Mononuclear cell (primary cell): ENCODE measurements around the gene LRP1B. TPM values are rescaled to one million over a fixed set of nuclear protein-coding genes. Genes with fewer than 3 reads are reported as not detected.

Experiments
- H3K27me3 ChIP-seq: 2 replicates; pipeline ENCODE4 v1.6.0; 2011; ENCODE audit warnings: low read length, control low read depth; ENCODE audit not compliant: insufficient read depth
- H3K4me1 ChIP-seq: 2 replicates; pipeline ENCODE4 v1.5.1; 2011; ENCODE audit warnings: mild to moderate bottlenecking, low read length, control low read depth; ENCODE audit not compliant: insufficient read depth
- H3K4me3 ChIP-seq: 2 replicates; pipeline ENCODE4 v1.5.1; 2011; ENCODE audit warnings: mild to moderate bottlenecking, low read length, moderate library complexity
- H3K9me3 ChIP-seq: 2 replicates; pipeline ENCODE4 v1.5.1; 2011; ENCODE audit warnings: low read depth, mild to moderate bottlenecking, control low read depth, low read length
- total RNA-seq: library from RNA; depleted of rRNA; stranded (reverse); fragments of >200 nt; gene quantifications from one replicate; pipeline ENCODE4 v1.2.3, GENCODE V29; 2012

Gene LRP1B
- total RNA-seq, 1 donor = under 0.01 TPM

GRCh38 chr2:140863713-140864112 is 1267.1 kb downstream of the LRP1B start:
- no peak overlapping the region for H3K4me3 ChIP-seq
- no peaks in the 10 kb centered on the region for H3K9me3 ChIP-seq
- H3K4me1 ChIP-seq = no peaks in the 10 kb centered on the region
- no peaks in the 10 kb centered on the region for H3K27me3 ChIP-seq

GRCh38 chr2:140862181-140862580 is 1268.6 kb downstream of the LRP1B start:
- Histone ChIP-seq H3K9me3 (no peaks in the 10 kb centered on the region), H3K27me3 (no peaks in the 10 kb centered on the region), H3K4me3 (no peak overlapping the region), H3K4me1 (no peaks in the 10 kb centered on the region)

GRCh38 chr2:140861666-140862065 is 1269.2 kb downstream of the LRP1B start:
- Histone ChIP-seq H3K27me3 (no peaks in the 10 kb centered on the region), H3K9me3 (no peaks in the 10 kb centered on the region), H3K4me1 (no peaks in the 10 kb centered on the region), H3K4me3 (no peak overlapping the region)

- H3K27me3 ChIP-seq = no peaks in the 10 kb centered on the region
- no peak overlapping the region for H3K4me3 ChIP-seq
- no peaks in the 10 kb centered on the region for H3K4me1 ChIP-seq
- no peaks in the 10 kb centered on the region for H3K9me3 ChIP-seq
These were observed 1275.3 kb downstream of the LRP1B start for GRCh38 chr2:140855471-140855870.

- Histone ChIP-seq H3K4me1 (no peaks in the 10 kb centered on the region), H3K27me3 (no peaks in the 10 kb centered on the region), H3K9me3 (no peaks in the 10 kb centered on the region), H3K4me3 (no peak overlapping the region)
These were observed 1279.4 kb downstream of the LRP1B start for GRCh38 chr2:140851258-140851981.

GRCh38 chr2:140843186-140843585 is 1287.6 kb downstream of the LRP1B start:
- Histone ChIP-seq H3K9me3 (no peaks in the 10 kb centered on the region), H3K4me3 (no peak overlapping the region), H3K27me3 (no peaks in the 10 kb centered on the region), H3K4me1 (no peaks in the 10 kb centered on the region)

GRCh38 chr2:140842110-140842509 is 1288.7 kb downstream of the LRP1B start:
- Histone ChIP-seq H3K27me3 (no peaks in the 10 kb centered on the region), H3K4me3 (no peak overlapping the region), H3K4me1 (no peaks in the 10 kb centered on the region), H3K9me3 (no peaks in the 10 kb centered on the region)

- H3K27me3 ChIP-seq = no peaks in the 10 kb centered on the region
These were observed 1289.7 kb downstream of the LRP1B start for GRCh38 chr2:140841141-140841540.

GRCh38 chr2:140836826-140837225 is 1294.0 kb downstream of the LRP1B start:
- no peak overlapping the region for H3K4me3 ChIP-seq

More at GRCh38 chr2:140841141-140841540, 1289.7 kb downstream of the LRP1B start:
- Histone ChIP-seq H3K4me1 (no peaks in the 10 kb centered on the region), H3K9me3 (no peaks in the 10 kb centered on the region), H3K4me3 (no peak overlapping the region)

GRCh38 chr2:140835079-140835478 is 1295.7 kb downstream of the LRP1B start:
- Histone ChIP-seq H3K4me1 (no peaks in the 10 kb centered on the region), H3K4me3 (no peak overlapping the region), H3K27me3 (no peaks in the 10 kb centered on the region), H3K9me3 (no peaks in the 10 kb centered on the region)

More at GRCh38 chr2:140836826-140837225, 1294.0 kb downstream of the LRP1B start:
- no peaks in the 10 kb centered on the region for H3K9me3 ChIP-seq
- H3K27me3 ChIP-seq = no peaks in the 10 kb centered on the region
- no peaks in the 10 kb centered on the region for H3K4me1 ChIP-seq

GRCh38 chr2:140814141-140814540 is 1316.7 kb downstream of the LRP1B start:
- H3K9me3 ChIP-seq = no peaks in the 10 kb centered on the region
- H3K4me3 ChIP-seq = no peak overlapping the region
- no peaks in the 10 kb centered on the region for H3K4me1 ChIP-seq
- H3K27me3 ChIP-seq = no peaks in the 10 kb centered on the region

- Histone ChIP-seq H3K9me3 (no peaks in the 10 kb centered on the region), H3K27me3 (no peaks in the 10 kb centered on the region), H3K4me1 (no peaks in the 10 kb centered on the region), H3K4me3 (no peak overlapping the region)
These were observed 1322.0 kb downstream of the LRP1B start for GRCh38 chr2:140808820-140809219.

GRCh38 chr2:140808211-140808610 is 1322.6 kb downstream of the LRP1B start:
- Histone ChIP-seq H3K27me3 (no peaks in the 10 kb centered on the region), H3K4me3 (no peak overlapping the region), H3K9me3 (no peaks in the 10 kb centered on the region), H3K4me1 (no peaks in the 10 kb centered on the region)

GRCh38 chr2:140804700-140805260 is 1326.0 kb downstream of the LRP1B start:
- Histone ChIP-seq H3K9me3 (no peaks in the 10 kb centered on the region), H3K4me1 (no peaks in the 10 kb centered on the region), H3K27me3 (no peaks in the 10 kb centered on the region), H3K4me3 (no peak overlapping the region)

- no peaks in the 10 kb centered on the region for H3K4me1 ChIP-seq
- no peaks in the 10 kb centered on the region for H3K27me3 ChIP-seq
- H3K9me3 ChIP-seq = no peaks in the 10 kb centered on the region
- no peak overlapping the region for H3K4me3 ChIP-seq
These were observed 1329.5 kb downstream of the LRP1B start for GRCh38 chr2:140801311-140801710.

GRCh38 chr2:140797718-140798117 is 1333.1 kb downstream of the LRP1B start:
- no peaks in the 10 kb centered on the region for H3K27me3 ChIP-seq
- H3K4me1 ChIP-seq = no peaks in the 10 kb centered on the region
- H3K9me3 ChIP-seq = no peaks in the 10 kb centered on the region
- no peak overlapping the region for H3K4me3 ChIP-seq
